HG02571 (cell line): ENCODE results near the gene WWP2.
"Not testable (repeated sequence)": the region's sequence is repeated elsewhere in the genome, so short reads cannot be mapped to it uniquely, and the experiment has no call there.

Experiments used
- ATAC-seq: cut with Tn5 transposase; IDR thresholded peaks from one replicate; pipeline ENCODE4 v1.9.1; 2021; ENCODE audit warnings: mild to moderate bottlenecking, moderate library complexity; ENCODE audit not compliant: unreplicated experiment

Gene WWP2

DNA sequence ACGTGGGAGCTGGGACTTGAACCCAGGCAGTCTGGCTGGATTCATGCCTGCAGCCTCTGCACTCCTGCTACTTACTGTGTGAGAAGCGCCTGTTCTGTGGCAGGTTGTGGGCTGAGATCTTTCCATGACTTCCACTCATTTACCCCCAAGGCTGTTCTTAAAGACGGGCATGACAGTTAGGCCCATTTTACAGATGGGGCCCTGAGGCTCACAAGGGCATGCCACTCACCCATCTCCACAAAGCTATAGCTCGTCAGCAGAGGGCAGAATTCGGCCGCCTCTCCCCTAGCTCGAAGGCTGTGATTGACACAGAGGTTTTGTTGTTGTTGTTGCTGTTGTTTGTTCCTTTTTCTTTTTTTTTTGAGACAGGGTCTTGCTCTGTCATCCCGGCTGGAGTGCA lies 210.8 kb downstream of the WWP2 start:
- ATAC-seq: not testable (repeated sequence)

- ATAC-seq: not testable (repeated sequence)
Observed at GRCh38 chr16:69985196-69985595, 223.1 kb downstream of the WWP2 start.
